Stomach (tissue), 4 donors: ENCODE measurements around the gene KLK5.

Experiments
- POLR2A ChIP-seq, 4 donors: fragments of 450-650 bp; IDR thresholded peaks; one replicate each; pipeline ENCODE4 v1.6.1; 2016; ENCODE audit warnings: antibody characterized with exemption in 4 of 4, control low read depth in 2 of 4, mild to moderate bottlenecking in 1 of 4, moderate library complexity in 1 of 4
- POLR2AphosphoS5 ChIP-seq, 3 donors: sonication (generic); formaldehyde crosslinking; IDR thresholded peaks; one replicate each; pipeline ENCODE4 v1.6.1; 2016; ENCODE audit warnings: antibody characterized with exemption in 3 of 3

DNA sequence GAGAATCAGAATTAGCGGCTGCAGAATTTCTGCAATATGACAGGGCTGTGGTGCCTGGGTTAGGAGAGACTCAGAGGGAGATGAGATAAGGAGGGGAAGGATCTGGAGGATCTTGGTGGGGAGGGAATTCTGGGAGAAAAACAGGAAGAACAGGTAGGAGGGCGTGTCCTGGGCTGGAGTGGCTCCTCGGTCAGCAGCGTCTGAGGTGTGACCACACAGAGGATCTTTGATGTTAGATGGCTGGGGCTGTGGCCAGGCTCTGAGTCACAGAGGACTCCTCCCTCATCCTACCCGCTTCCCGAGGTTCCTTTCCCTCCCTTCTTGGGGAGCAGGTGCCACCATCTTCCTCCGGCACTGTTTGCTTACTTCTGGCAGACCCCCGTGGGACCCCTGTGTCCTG is 22.9 kb upstream of the KLK5 start:
- TF ChIP-seq POLR2AphosphoS5 (IDR thresholded peaks at IDR 0.05) = no peak
- TF ChIP-seq POLR2A (IDR thresholded peaks at IDR 0.05) = no peak
